Lower leg skin (tissue), 4 donors: Measurements from ENCODE around the gene DDX46. TPM values are rescaled to one million over a fixed set of nuclear protein-coding genes. Genes with fewer than 3 reads are reported as not detected.

Source experiments
- DNase-seq, 2 donors: peaks; one replicate each; pipeline ENCODE4 v3.0.0-alpha.2; 2019; ENCODE audit warnings: low spot score in 2 of 2
- H3K4me3 ChIP-seq: fragments of 200-600 bp; sonication (generic); 2 replicates; pipeline ENCODE4 v1.5.1; 2017; ENCODE audit warnings: mild to moderate bottlenecking, low read depth; ENCODE audit not compliant: poor library complexity, severe bottlenecking
- POLR2A ChIP-seq, 2 donors: fragments of 450-650 bp; IDR thresholded peaks; one replicate each; pipeline ENCODE4 v1.6.1; 2016 to 2017; ENCODE audit warnings: antibody characterized with exemption in 2 of 2, mild to moderate bottlenecking in 1 of 2, moderate library complexity in 1 of 2
- WGBS, 2 donors: methylation state at CpG; one replicate each; pipeline ENCODE4 v1.1.5; 2018; 5-methylcytosine and 5-hydroxymethylcytosine counted together
- intact Hi-C: fragments of 100-400 bp; cut with DNase I; formaldehyde crosslinking; loops from one replicate; pipeline ENCODE4 v1.15.0; 2023; ENCODE audit warnings: low total_unique reads
- total RNA-seq, 4 donors: library from RNA; depleted of rRNA; stranded (reverse); fragments of >200 nt; gene quantifications; one replicate each; pipeline ENCODE4 v1.1.0, GENCODE V29; 2016
- TF ChIP-seq, protein P1 (sequence below), 3 donors: fragments of 450-650 bp; IDR thresholded peaks; one replicate each; pipeline ENCODE4 v1.5.1; 2016; ENCODE audit warnings: antibody characterized with exemption in 3 of 3, mild to moderate bottlenecking in 3 of 3, moderate library complexity in 2 of 3

DDX46 gene
- total RNA-seq, 4 donors from 2014 or later = 23.5 to 63.2 (median 30.1) TPM

DNA sequence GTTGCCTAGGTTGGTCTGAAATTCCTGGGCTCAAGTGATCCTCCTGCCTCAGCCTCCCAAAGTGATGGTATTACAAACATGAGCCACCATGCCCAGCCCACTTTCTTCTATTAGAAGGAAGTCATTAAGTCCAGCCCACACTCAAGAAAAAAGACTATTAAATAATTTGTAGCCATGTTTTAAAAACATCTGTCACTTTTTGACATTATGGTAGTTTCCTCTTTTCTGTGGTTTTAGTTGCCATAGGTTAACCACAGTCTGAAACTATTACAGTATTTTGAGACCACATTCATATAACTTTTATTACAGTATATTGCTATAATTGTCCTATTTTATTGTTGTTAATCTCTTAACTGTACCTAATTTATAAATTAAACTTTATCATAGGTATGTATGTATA is 55.2 kb downstream of the DDX46 start:
- TF ChIP-seq POLR2A (IDR thresholded peaks at IDR 0.05) = no peak
- TF ChIP-seq, protein P1, sequence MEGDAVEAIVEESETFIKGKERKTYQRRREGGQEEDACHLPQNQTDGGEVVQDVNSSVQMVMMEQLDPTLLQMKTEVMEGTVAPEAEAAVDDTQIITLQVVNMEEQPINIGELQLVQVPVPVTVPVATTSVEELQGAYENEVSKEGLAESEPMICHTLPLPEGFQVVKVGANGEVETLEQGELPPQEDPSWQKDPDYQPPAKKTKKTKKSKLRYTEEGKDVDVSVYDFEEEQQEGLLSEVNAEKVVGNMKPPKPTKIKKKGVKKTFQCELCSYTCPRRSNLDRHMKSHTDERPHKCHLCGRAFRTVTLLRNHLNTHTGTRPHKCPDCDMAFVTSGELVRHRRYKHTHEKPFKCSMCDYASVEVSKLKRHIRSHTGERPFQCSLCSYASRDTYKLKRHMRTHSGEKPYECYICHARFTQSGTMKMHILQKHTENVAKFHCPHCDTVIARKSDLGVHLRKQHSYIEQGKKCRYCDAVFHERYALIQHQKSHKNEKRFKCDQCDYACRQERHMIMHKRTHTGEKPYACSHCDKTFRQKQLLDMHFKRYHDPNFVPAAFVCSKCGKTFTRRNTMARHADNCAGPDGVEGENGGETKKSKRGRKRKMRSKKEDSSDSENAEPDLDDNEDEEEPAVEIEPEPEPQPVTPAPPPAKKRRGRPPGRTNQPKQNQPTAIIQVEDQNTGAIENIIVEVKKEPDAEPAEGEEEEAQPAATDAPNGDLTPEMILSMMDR (IDR thresholded peaks at IDR 0.05) = no peak
- H3K4me3 ChIP-seq = no peak overlapping the region
- no peak for DNase-seq
- intact Hi-C loops = no loop called here

DNA sequence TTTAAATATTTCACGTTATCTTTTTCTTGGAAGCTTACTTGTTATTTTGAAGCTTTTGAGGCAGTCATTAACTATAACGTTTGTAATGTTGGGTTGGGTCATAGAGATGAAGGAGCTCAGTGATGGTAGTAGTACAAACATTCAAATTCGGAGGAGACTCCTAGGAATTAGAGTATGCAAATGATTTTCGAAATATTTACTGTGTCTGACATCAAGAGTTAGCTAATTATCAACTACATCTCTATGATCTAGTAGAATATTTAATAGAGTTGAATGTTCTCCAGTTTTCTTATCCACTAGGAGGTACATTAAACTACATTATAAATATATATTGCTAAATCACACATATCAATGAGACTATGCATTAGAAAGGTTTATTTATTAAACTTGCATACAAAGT is 58.4 kb downstream of the DDX46 start:
- intact Hi-C loops = no loop called here
- DNase-seq = no peak
- 89% methylated on average over 4 of the region's 4 CpGs for WGBS, 2 donors

DNA sequence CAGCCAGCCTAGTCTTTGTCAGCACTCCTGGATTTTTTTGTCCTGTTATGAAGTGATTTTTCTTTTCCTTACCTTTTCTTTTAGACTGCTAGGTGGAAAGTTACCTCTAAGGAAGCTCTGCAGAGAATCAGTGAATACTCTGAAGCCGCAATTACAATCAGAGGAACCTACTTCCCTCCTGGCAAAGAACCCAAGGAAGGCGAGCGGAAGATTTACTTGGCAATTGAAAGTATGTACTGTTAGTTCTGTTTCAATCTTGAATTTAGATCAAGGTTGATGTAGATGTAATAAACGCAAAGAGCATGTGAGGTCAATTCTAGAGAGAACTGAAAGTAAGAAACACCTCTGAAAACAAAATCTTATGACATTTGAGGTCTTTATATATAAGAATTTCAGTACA is 60.2 kb downstream of the DDX46 start:
- DNase-seq = no peak
- no peak overlapping the region for H3K4me3 ChIP-seq
- no peak for TF ChIP-seq POLR2A (IDR thresholded peaks at IDR 0.05)
- TF ChIP-seq, protein P1 (IDR thresholded peaks at IDR 0.05) = no peak
- intact Hi-C loops = no loop called here
- 84 to 94% methylated on average over 4 of the region's 4 CpGs for WGBS, 2 donors

More for the DNA sequence above, 58.4 kb downstream of the DDX46 start:
- H3K4me3 ChIP-seq = no peak overlapping the region
- TF ChIP-seq, protein P1 (IDR thresholded peaks at IDR 0.05) = no peak
- no peak for TF ChIP-seq POLR2A (IDR thresholded peaks at IDR 0.05)

DNA sequence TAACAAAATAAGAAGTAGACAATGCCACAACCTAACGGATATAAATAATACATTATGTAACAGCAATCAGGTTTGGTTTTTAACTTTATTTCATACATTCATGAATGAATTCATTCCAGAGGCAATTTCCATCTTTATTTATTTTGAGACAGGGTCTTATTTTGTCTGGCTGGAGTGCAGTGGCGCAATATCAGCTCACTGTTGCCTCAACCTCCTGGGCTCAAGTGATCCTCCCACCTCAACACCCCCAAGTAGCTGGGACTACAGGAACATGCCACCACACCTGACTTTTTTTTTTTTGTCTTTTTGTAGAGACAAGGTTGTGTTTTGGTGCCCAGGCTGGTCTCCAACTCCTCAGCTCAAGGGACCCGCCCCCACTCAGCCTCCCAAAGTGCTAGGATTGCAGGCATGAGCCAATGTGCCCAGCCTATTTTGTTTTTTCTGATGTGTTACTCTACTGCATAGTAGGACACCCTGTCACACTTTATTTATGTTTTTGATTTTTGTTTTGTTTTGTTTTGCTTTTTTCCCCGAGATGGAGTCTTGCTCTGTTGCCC is 60.9 kb downstream of the DDX46 start:
- no peak overlapping the region for H3K4me3 ChIP-seq
- DNase-seq = no peak
- WGBS, 2 donors = 92% methylated on average over 4 of the region's 4 CpGs
- TF ChIP-seq, protein P1 (IDR thresholded peaks at IDR 0.05) = no peak
- no peak for TF ChIP-seq POLR2A (IDR thresholded peaks at IDR 0.05)
- intact Hi-C loops = no loop called here

DNA sequence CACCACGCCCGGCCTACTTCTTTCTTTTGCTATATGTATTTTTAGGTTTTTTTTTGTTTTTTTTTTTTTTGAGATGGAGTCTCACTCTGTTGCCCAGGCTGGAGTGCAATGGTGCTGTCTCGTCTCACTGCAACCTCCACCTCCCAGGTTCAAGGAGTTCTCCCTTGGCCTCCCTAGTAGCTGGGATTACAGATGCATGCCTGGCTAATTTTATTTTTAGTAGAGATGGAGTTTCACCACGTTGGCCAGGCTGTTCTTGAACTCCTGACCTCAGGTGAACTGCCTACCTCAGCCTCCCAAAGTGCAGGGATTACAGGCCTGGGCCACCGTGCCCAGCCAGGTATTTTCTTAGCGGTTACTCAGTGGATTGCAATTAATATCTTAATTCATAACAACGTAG is 63.3 kb downstream of the DDX46 start:
- intact Hi-C loops = loop anchor here (10.0 kb wide), 1 partner anchor 157 kb away; no protein-coding TSS in a partner anchor
- WGBS, 2 donors = 90% methylated on average over 7 of the region's 7 CpGs
- TF ChIP-seq POLR2A (IDR thresholded peaks at IDR 0.05) = no peak
- TF ChIP-seq, protein P1 (IDR thresholded peaks at IDR 0.05) = no peak
- no peak overlapping the region for H3K4me3 ChIP-seq
- DNase-seq = no peak

DNA sequence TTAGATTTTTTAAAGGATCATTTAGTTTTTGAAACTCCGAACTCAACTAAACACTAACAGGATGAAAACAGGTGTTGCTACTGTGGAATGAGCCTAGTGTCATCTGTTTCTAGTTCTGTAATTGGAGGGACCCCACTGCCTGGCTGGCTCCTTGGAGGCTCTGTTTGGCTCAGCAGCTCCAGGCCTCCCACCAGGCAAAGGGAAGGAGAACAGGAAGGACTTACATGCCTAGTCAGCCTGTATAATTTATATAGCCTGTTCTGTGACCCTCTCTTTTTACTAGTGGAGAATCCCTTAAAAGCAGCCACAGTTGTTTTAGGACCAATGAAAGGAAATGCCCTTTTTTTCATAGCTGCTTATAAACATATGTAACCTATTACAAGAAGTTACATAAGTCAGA is 66.1 kb downstream of the DDX46 start:
- intact Hi-C loops = loop anchor here (10.0 kb wide), 1 partner anchor 160 kb away; no protein-coding TSS in a partner anchor
- WGBS, 2 donors = 73 to 79% methylated on average over 1 of the region's 1 CpG

More for the DNA sequence above, 66.1 kb downstream of the DDX46 start:
- no peak overlapping the region for H3K4me3 ChIP-seq
- TF ChIP-seq, protein P1 (IDR thresholded peaks at IDR 0.05) = no peak
- TF ChIP-seq POLR2A (IDR thresholded peaks at IDR 0.05) = no peak
- no peak for DNase-seq
